Lung (tissue), 12 donors: ENCODE data around the gene PSMD5. TPM values are rescaled to one million over a fixed set of nuclear protein-coding genes. Genes with fewer than 3 reads are reported as not detected.
"Not testable (repeated sequence)": the region's sequence is repeated elsewhere in the genome, so short reads cannot be mapped to it uniquely, and the experiment has no call there.

Source experiments
- ATAC-seq: fragments of 200-7000 bp; cut with Tn5 transposase; one replicate; pipeline ENCODE4 v1.9.1; 2020; ENCODE audit warnings: moderate number of reproducible peaks; ENCODE audit not compliant: insufficient read depth, low FRiP score
- DNase-seq, 3 donors: peaks; one replicate each; pipeline ENCODE4 v3.0.0-alpha.2; 2013 to 2017
- H3K27ac ChIP-seq, 2 donors: one replicate each; pipeline ENCODE4 v1.5.1; 2013; ENCODE audit warnings: mild to moderate bottlenecking in 2 of 2, moderate library complexity in 2 of 2, control low read depth in 1 of 2, inconsistent platforms in 1 of 2, low read depth in 1 of 2, low read length in 1 of 2
- H3K27me3 ChIP-seq, 3 donors: one replicate each; pipeline ENCODE4 v1.5.1; 2013; ENCODE audit warnings: low read length in 2 of 3; ENCODE audit not compliant: control insufficient read depth in 3 of 3, insufficient read depth in 3 of 3
- H3K36me3 ChIP-seq, 4 donors: one replicate each; pipeline ENCODE4 v1.5.1; 2013; ENCODE audit warnings: low read length in 4 of 4, mild to moderate bottlenecking in 1 of 4, moderate library complexity in 1 of 4; ENCODE audit not compliant: control insufficient read depth in 4 of 4, insufficient read depth in 4 of 4
- H3K4me1 ChIP-seq, 5 donors: one replicate each; pipeline ENCODE4 v1.5.1; 2013; ENCODE audit warnings: low read length in 5 of 5, mild to moderate bottlenecking in 2 of 5, moderate library complexity in 1 of 5; ENCODE audit not compliant: control insufficient read depth in 5 of 5, insufficient read depth in 5 of 5
- H3K4me3 ChIP-seq: one replicate; pipeline ENCODE4 v1.5.1; 2013; ENCODE audit warnings: mild to moderate bottlenecking, control low read depth, moderate library complexity
- H3K9ac ChIP-seq, 2 donors: one replicate each; pipeline ENCODE4 v1.5.1; 2013; ENCODE audit warnings: low read length in 2 of 2, control low read depth in 1 of 2; ENCODE audit not compliant: insufficient read depth in 1 of 2
- H3K9me3 ChIP-seq, 4 donors: one replicate each; pipeline ENCODE4 v1.5.1; 2013; ENCODE audit warnings: low read length in 3 of 4, mild to moderate bottlenecking in 1 of 4, moderate library complexity in 1 of 4; ENCODE audit not compliant: control insufficient read depth in 4 of 4, insufficient read depth in 3 of 4
- CTCF ChIP-seq: IDR thresholded peaks from 2 replicates; pipeline ENCODE4 v1.5.1; 2012; ENCODE audit warnings: mild to moderate bottlenecking; ENCODE audit errors: control extremely low read depth, extremely low read depth
- WGBS, 2 donors: extraction: QIAGEN DNeasy Blood & Tissue Kit; methylation state at CpG; one replicate each; pipeline ENCODE4 v1.1.7; 2013; 5-methylcytosine and 5-hydroxymethylcytosine counted together
- polyA plus RNA-seq, 2 donors: library from polyadenylated mRNA; stranded (reverse); fragments of 200-250 nt; gene quantifications; one replicate each; pipeline ENCODE4 v1.2.1, GENCODE V29; 2013
- total RNA-seq, 2 donors: library from RNA; depleted of rRNA in 1 of 2; stranded (reverse); fragments of >200 nt in 1 of 2; gene quantifications; one replicate each; pipeline ENCODE4 v1.2.1, GENCODE V29; 2014 to 2021
- donor health status: control.
- donor health status: control.
- donor health status: Bipolar disorder and iron deficiency.
- donor health status: healthy.
- donor health status: DM: yes; HTN: yes; CAD: no.

PSMD5 gene
- total and polyA plus RNA-seq, 4 donors, result 14.9 to 66.0 (median 27.3) TPM

DNA sequence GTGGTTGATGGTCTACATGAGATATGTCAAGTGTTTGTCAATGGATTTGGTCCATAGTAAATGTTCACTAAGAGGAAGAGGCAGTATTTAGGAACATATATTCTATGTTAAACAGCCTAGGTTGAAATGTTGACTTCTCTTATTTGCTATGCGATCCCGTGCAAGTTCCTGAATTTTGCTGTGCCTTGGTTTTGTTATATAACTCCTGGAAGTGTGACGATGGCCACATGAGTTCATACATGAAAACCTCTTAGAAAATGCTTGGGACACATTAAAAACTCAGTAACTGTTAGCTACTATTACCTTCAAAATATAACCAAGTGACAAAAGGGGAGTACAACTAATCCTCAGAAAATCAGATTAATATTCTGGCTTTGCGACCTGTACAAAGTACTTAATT is 27.6 kb downstream of the PSMD5 start:
- ATAC-seq, result no peak

DNA sequence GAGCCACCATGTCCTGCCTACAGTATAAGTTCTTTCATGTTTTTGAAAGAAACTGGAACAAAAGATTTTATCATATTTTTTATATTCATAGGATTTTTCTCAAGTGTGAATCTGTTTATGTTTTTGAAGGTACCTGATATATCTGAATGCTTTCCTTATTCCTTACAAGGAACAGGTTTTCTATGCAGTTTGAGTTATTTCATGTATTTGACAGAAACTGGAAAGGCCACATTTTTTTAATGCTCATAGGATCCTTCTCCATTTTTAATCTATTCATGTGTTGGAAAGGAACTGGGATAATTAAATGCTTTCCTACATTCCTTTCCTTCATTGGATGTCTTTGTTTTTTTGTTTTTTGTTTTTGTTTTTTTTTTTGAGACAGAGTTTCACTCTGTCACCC is 33.8 kb downstream of the PSMD5 start:
- H3K4me1 ChIP-seq, result no peaks in the 10 kb centered on the region
- no peak for DNase-seq
- H3K4me3 ChIP-seq, result no peak overlapping the region
- no peaks in the 10 kb centered on the region for H3K27me3 ChIP-seq
- no peak for TF ChIP-seq CTCF
- no peak for ATAC-seq
- H3K36me3 ChIP-seq, result no peaks in the 10 kb centered on the region
- no peak overlapping the region for H3K27ac ChIP-seq
- H3K9ac ChIP-seq, result no peak overlapping the region
- H3K9me3 ChIP-seq, result peaks cover 1 to 24% (median 5%) of the 10 kb centered on the region in 4 donors

More for the DNA sequence above, 27.6 kb downstream of the PSMD5 start:
- no peak for TF ChIP-seq CTCF
- H3K9ac ChIP-seq, result no peak overlapping the region
- DNase-seq, result no peak
- H3K4me1 ChIP-seq, result no peaks in the 10 kb centered on the region
- no peaks in the 10 kb centered on the region for H3K27me3 ChIP-seq
- no peak overlapping the region for H3K4me3 ChIP-seq
- H3K27ac ChIP-seq, result no peak overlapping the region
- peaks cover 0 to 4% (median 0%) of the 10 kb centered on the region in 4 donors for H3K9me3 ChIP-seq
- H3K36me3 ChIP-seq, result peaks cover 3 to 20% (median 11%) of the 10 kb centered on the region in 4 donors
- 87 to 94% methylated on average over 4 of the region's 4 CpGs for WGBS, 2 donors

GRCh38 chr9:120807607-120808379 is 34.9 kb downstream of the PSMD5 start:
- Histone ChIP-seq H3K36me3 (no peaks in the 10 kb centered on the region), H3K4me1 (no peaks in the 10 kb centered on the region), H3K9ac (no peak overlapping the region), H3K27ac (no peak overlapping the region), H3K9me3 (peaks cover 1 to 24% (median 5%) of the 10 kb centered on the region in 4 donors), H3K27me3 (no peaks in the 10 kb centered on the region), H3K4me3 (no peak overlapping the region)
- no peak for DNase-seq
- ATAC-seq, result no peak
- TF ChIP-seq CTCF, result no peak

- H3K4me1 ChIP-seq, ATAC-seq, H3K4me3 ChIP-seq, H3K27ac ChIP-seq, DNase-seq, H3K27me3 ChIP-seq, H3K36me3 ChIP-seq, H3K9ac ChIP-seq: not testable (repeated sequence)
- WGBS, 2 donors, result 92 to 95% methylated on average over 3 of the region's 3 CpGs
- H3K9me3 ChIP-seq, result peaks cover 1 to 20% (median 5%) of the 10 kb centered on the region in 4 donors
Measured at GRCh38 chr9:120804784-120805363, 37.8 kb downstream of the PSMD5 start.
